HG03108 (cell line): ENCODE measurements around the gene DLG1.

Experiments used
- ATAC-seq: cut with Tn5 transposase; IDR thresholded peaks from one replicate; pipeline ENCODE4 v1.9.1; 2021; ENCODE audit warnings: moderate library complexity; ENCODE audit not compliant: unreplicated experiment

The DLG1 gene

DNA sequence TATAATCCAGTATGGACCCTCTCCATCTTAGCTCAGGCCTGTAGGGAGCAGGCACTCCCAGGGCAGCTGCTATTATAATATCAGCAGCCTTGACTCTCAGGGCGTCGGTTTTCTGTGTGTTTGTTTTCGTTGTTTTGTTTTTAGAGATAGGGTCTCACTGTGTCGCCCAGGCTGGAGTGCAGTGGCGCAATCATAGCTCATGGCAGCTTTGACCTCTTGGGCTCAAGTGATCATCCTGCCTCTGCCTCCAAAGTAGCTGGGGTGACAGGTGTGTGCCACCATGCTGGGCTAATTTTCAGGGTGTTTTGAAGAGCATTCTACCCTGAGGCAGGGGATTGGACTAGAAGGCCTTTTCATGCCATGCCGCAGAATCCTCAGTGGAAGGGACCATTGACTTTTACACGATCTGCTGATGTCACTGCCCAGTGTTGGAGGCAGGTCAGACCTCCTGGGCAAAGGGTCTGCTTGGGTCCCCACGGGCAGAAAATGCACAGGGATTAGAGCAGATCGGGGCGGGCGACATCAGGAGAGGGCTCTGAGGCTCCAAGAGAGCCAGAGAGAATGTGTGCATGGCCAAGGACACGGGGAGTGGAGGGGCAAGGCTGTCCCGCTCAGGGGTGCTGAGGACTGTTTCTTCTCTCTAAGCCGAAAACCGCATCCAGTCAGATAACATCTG lies 276.5 kb downstream of the DLG1 start:
- ATAC-seq, result no peak

DNA sequence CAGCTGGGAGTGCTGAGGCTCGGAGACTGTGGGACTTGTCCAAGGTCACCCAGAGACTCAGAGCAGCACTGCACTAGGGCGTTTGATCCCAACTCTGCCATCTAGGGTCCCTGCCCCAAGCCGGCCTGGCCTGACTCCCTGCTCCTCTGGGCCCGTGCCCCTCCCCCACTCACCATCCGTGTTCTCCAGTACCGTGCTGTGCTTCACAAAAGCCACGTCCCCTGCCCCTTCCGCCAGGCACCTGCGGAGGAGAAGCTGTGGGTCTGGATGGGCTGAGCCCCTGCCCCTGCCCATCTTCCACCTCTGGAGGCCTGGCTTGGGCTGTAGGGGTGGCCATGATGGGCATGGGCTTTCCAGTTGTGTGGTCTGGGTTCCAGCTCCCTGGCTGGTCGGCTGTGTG lies 277.2 kb downstream of the DLG1 start:
- no peak for ATAC-seq

DNA sequence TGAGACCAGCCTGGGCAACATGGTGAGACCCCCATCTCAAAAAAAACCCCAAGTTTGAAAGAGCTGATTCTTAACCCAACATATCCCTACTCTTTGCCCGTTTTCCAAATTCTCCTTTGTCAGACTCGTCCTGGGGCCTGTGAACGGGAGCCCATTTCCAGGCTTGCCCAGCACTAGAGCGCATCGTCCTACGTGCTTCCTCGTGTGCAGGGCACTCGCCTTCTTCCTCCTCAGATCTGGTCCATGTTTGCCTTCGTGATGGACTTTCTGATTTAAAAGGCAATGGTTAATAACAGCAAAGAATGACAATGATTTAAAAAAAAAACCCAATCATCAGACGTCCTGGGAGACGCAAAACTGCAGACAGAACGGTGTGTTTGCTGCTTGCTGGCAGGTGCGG lies 278.9 kb downstream of the DLG1 start:
- no peak for ATAC-seq

DNA sequence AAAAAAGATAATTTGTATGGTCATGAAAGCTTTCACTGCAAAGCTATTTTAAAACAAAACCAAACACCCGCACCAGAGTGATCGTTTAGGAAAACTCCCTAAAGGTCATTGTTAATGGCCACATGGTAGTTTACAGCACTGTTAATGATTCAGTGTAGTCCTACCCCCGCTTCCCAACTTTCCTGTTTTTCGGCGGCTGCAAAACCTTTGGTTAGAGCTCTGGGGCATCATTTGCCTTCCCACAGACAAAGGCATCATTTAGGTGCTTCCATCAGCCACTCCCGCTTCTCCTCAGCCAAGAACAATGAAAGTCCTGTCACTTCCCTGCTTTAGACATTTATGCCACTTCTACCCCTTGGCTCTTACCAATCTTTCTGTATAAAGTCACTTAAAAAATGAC lies 279.4 kb downstream of the DLG1 start:
- no peak for ATAC-seq

DNA sequence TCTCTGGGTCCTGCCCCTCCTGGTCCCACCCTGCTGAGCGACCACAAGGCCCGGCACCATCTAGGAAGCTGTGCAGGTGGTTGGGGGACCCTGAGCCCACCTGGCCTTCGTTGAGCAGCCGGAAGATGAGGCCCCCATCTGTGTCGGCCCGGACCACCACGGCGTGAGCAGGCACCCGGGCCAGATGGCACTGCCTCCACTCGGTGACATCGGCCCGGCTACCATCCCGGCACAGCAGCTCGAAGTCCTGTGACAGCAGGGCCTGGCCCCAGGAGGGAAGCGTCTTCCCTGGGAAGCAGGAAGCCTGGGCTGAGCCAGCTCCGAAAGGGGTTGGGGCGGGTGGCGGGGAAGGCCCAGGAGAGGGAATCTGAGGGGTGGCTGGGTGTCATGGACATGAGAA lies 281.4 kb downstream of the DLG1 start:
- ATAC-seq, result no peak

DNA sequence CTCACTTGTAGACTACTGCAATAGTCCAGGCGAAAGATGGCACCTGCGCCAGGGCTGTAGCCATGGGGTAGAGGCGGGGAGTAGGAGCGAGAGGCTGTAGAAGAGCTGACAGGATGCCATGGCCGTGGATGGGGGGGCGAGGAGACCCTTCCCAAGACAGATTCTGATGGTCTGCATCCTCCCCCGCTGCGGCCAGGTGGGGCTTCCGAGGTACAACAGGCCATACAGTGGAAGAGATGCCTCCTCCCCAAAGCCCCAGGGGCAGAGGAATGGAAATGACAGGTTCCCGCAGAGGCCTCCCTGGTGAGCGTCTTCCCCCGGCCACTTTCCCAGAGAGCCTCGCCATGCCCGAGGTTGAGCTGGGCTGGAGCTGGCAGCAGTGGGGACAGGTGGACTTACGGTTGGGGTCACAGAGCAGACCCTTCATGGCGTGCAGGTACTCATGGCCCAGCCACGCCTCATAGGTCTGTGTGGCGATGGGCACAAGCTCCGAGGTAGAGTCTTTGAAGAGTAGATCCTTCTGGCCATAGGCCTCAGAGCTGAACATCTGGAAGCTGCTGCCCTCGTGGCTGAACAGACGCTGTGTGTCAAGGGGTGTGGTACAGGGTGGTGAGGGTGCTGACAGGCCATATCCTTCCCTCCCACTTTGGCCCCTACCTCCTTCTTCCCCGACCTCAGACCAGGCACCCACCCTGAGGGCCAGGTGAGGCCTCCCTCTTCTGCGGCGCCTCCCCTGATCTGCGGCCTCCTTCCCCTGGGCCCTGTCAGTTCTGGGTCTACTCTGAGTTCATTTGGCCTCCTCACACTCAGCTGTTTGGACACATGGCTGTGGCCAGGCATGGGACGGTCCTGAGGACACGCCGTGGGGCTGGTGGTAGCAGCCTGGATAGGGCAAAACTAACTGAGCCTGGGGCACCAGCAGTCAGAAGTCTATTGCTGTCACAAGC lies 282.3 kb downstream of the DLG1 start:
- no peak for ATAC-seq

DNA sequence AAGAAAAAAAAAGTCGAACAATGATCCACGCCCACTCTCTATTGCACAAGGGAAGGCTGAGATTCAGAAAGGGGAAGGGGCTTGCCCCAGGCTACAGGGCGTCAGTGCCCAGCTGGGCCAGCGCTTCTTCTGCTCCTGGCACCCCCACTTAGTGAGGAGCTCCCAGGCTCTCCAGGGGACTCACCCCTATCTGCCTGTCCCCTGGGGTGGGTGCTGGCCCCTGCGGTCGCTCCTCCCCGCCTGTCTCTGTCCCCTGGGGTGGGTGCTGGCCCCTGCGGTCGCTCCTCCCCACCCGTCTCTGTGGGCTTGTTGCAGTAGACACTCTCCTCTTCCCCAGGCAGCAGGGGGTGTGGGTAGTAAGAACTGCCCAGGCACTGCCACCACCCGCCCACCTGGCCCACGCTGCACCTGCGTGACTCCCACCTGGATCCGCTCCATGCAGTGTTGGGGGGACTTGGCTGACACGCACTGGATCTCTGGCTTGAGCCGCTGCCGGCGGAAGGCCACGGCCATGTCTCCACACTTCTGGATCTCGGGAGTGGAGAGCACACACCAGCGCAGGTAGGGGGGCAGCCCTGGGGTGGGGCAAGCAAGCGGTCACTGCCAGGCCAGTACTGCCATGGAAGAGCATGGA lies 283.4 kb downstream of the DLG1 start:
- no peak for ATAC-seq

DNA sequence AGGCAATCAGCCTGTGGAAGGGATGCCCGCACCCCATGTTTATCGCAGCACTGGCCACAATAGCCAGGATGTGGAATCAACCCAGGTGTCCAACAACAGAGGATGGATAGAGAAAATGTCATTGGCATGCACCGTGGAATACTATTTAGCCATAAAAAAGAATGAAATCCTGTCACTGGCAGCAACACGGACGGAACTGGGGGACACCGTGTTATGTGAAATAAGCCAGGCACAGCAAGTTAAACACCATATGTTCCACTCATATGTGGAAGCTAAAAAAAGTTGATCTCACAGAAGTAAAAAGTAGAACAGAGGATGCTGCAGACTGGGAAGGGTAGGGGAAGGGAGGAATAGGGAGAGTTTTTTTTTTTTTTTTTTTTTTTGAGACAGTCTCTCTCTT lies 284.4 kb downstream of the DLG1 start:
- no peak for ATAC-seq

DNA sequence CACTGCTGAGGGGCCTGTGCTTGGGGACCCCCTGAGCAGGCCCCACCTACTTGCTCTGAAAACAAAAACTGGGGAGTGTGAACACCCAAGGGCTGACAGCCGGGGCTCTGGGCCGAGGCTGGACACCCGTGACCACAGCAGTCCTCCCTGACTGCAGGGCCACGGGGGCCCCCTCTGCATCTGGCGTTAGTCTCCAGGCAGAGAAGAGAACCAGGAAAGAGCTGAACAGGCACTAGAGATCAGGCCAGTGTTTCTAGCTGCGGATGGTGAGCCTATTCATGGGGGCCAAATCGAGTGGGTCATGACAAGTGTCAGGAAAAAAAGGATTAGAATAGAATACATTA lies 285.9 kb downstream of the DLG1 start:
- ATAC-seq, result no peak

DNA sequence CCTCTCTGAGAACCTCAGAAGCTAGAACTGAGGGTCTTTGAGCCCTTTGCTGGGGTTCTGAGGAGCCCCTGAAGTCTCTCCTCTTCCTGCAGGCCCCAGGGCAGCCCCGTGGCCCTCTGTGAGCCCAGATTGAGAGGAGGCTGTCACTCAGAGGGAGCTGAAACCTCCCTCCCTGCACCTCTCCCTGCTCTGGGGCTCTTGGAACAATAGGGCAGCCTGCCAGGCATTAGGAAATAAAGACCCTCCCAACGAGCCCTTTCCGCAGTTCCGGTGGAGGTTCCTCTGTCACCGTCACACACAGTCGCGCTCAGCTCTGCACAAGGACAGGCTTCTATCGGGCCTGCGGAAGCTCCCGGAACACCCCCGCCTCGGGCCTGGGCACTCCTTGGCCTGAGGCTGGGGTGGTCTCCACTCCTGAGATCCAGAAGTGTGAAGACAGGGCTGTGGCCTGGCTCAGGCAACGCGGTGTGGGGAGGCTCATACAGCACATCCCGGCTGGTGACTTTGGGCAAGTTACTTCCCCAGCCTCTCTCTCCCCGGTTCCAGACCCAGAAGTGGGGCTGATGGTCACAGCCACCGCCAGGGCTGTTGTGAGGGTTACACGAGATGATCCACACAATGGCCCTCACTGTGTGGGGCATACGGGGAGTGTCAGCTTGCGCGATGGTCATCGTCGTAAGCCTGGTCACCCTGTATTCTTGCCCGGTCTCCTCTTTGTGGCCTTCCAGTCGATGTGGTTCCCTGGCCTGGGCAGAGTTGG lies 286.5 kb downstream of the DLG1 start:
- ATAC-seq, result no peak

DNA sequence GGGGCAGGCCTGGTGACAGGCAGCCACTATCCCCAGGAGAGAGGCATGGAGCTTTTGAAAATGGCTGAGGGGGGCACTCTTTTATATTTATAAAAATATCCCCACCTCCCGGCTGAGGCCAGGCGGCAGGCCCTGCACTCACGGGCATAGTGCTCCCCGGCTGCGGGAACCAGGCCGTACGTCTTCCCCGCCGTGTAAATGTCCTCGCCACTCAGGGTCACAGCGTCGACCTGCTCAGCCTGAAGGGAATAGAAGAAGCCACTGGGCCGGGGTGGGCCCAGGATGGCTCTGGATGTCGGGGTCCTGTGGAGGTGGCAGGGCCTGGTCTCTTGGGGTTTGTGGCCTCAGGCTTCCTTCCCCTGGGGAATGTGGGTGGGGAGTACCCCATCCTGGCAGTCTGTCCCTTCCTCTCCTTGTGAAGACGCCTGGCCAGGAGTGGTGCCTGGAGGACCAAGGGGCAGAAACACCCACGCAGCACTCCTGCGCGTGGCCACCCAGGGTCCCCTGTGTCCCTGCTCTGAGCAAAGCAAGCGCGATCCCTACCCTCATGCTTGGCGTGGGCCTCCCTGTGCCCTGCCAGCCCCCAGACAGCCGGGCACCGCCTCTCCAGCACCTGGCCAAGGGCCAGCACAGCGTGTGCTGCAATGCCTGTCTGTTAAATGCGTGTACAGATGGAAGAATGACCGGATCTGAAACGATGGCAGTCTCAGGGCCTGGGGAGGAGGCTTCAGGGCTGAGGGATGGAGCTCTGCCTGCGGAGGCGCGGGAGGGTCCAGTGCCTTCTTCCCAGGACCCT lies 287.7 kb downstream of the DLG1 start:
- no peak for ATAC-seq

DNA sequence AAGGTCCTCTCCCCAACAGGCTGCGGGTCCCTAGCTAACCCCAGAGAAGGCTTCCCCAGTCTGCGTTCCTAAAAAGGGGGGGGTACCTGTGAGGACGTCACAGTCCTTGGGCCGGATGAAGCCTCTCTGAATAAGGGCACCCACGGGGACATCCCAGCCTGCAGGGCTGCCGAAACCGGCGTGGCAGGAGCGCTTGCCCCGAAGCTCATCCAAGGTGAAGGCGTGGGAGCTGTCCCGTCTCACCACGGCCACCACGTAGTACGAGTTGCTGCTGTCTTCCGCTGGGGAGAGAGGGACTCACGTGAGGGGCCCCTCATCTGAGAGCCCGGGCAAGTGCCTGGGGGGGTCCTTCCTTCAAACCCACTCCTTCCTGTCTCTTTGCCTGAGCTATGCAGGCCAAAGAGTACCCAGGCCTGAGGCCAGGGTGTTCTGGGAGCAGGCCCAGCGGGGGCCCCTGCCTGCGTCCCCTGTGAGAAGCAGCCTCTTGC lies 288.8 kb downstream of the DLG1 start:
- ATAC-seq, result no peak

DNA sequence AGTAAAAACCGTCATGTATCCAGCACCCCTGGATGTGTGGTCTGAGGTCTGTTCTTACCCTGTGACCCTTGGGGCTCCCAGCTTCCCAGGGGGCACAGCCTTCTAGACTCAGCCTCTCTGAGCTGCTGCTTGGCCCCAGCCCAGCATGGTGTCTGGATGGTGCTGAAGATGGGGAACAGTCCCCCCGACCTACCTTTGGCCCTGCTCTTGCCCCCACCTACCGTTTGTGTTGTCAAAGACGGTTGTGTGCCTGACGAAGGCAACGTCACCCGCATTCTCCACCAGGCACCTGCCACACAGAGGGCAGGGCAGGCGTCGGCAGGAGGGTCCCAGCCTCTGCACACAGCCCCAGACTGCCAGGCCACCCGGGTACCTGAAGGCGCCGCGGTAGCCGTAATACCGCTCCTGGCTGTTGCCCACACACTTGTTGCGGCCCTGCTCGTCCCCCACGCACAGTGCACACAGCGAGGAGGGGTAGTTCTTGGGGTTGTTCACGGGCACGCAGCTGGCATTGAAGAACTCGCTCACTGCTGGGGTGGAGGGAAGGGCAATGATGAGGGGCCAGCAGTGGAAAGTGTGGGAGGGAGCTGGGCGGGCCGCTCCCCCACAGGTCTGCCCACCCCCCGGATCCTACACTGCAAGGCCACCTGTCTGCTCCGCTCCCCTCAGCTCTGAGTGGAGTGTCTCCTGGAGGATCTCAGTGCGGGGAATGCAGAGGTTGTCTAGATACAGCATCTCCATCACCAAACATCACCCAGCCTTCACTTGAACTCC lies 289.8 kb downstream of the DLG1 start:
- no peak for ATAC-seq

DNA sequence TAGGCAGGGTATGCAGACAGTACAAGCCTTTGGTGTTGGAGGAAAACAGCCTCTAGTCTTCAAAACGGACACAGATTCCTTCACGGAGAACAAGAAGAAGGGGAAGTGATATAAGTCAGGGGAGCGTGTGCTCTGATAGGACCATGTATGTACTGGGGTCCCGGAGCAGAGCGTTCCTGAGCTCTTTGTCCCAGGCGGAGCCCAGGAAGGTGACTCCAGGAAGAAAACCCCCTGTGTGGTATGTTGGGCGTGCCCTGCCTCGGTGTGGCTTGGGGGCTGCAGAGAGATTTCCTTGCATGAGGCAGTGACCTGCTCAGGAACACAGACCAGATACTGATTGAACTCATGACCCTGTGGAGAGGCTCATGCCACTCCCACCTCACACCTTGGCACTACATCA lies 290.5 kb downstream of the DLG1 start:
- ATAC-seq, result no peak

DNA sequence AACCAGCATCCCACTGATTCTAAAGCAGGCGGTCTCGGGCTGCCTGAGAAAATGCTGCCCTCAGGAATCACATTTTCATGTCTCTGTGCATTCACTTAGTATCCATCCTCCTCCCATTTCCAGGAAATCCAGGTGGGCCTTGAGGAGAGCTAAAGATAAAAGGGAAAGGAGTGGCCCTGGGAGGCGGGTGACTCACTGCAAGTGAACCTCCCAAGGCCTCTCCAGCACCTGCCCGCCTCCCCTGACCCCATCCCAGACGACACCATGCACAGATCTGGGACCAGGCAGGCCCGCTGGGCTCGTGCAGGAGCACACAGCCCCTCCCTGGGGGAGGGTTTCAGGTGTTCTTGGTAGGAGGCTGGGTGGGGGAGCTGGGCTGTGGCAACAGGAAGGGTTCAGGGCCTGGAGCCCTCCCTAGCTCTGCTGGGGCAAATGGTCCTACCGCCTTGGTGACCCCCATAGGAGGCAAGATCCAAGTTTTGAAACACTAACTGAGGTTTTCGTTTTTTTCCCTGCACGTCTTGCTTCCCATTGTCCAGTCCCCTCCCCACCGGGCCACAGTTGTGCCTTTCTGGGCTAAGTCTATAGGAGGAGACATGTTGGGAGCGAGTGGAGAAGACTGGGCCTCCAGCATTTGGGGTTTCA lies 291.0 kb downstream of the DLG1 start:
- no peak for ATAC-seq

DNA sequence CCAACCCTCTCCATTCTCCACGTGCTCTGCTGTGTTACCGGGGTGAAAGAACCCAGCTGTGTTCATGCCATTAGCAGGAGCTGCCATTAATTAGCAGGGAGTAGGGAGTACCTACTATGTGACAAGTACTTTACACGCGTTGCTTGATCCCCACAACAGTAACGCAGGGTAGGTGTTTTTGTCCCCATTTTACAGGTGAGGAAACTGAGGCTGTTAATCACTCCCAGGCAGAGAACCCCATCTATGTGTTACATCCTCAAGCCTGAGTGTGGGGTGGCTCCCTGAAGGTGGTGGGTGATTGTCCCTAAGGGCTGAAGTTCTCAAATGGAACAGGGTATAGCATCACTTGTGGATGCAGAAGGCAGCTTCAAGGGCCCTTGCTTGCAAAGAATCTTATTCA lies 291.6 kb downstream of the DLG1 start:
- ATAC-seq, result no peak

DNA sequence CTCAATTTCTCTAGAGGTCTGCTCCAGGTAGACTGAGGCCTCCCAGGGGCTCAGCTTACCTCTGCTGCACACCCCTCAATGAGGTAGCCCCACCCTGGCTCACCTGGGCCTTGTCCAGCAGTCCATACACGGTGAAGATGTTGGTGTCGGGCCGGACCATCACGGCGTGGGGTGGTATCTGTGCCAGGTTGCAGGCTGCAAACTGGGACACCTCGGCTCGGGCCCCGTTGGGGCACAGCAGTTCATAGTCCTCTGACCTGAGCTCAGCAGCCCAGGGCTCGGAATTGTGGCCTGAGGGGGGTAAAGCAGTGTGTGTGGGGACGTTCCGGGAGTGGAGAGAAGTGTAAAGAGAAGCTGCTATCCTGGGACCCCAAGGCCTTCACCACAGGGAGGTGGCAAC lies 292.0 kb downstream of the DLG1 start:
- no peak for ATAC-seq

DNA sequence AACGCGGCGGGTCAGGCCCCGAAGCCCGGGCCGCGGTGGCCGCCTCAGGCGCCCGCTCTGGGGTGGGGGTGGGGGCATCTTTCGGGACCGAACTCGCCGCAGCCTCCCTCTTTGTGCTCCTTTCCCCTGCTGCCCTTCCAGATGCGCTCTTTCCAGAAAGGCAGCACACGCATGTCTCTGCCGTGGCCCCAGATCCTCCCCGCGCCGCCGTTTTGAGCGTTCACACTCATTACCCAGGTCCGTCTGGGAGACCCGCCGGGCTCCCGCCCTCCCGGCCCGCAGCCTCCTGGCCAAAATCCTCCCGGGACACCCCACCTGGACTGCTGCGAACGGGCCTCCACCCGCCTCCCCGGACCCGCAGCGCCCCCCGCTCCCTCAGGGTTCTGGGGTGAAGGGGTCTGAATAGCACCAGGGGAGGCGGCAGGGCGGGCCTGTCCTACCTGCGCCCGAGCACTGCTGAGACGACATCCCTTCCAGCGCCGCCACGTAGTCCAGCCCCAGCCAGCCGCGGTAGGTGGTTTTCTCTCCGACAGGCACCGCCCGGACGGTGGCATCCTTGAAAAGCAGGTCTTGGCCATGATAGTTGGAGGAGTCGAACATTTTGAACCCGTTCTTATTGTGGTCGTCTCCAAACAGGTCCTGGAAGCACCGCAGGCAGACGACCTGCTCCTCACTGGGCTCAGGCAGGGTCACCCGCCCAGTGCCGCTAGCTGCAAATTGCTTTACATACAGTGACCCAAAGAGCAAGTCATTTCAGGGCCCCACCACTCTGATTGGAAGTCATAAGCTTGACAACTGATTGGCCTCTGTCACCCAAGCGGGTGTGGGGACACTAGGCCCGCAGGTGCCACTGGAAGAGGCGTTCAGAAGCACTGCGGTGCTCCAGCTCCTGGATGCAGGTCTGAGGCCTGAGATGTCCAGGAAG lies 294.7 kb downstream of the DLG1 start:
- no peak for ATAC-seq
